Measurements from ENCODE around the gene ELOVL2. TPM values are rescaled to one million over a fixed set of nuclear protein-coding genes. Genes with fewer than 3 reads are reported as not detected.

The ELOVL2 gene
- total and polyA plus RNA-seq, 10 of the 15 experiments (the other 5 are each of a cell fraction or from before 2014, with no cell fraction given), result 0.01 to 0.03 TPM; not detected in 8

DNA sequence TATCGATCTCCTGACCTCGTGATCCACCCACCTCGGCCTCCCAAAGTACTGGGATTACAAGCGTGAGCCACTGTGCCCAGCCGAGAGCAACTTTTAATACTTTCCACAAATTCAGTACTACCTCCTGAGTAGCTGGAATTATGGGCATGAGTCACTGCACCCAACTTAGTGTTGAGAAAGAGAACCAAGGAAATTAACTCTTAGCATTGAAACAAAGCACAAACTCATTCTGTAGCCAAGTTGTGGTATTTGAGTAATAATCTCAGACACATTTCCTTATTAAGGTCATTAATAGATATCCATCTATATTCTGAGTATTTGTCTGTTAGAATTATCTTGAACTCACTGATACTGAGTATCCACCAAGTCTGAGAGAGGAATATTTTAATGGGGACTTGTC, 14.3 kb upstream of the ELOVL2 start (continued):
- TF ChIP-seq, protein P1, sequence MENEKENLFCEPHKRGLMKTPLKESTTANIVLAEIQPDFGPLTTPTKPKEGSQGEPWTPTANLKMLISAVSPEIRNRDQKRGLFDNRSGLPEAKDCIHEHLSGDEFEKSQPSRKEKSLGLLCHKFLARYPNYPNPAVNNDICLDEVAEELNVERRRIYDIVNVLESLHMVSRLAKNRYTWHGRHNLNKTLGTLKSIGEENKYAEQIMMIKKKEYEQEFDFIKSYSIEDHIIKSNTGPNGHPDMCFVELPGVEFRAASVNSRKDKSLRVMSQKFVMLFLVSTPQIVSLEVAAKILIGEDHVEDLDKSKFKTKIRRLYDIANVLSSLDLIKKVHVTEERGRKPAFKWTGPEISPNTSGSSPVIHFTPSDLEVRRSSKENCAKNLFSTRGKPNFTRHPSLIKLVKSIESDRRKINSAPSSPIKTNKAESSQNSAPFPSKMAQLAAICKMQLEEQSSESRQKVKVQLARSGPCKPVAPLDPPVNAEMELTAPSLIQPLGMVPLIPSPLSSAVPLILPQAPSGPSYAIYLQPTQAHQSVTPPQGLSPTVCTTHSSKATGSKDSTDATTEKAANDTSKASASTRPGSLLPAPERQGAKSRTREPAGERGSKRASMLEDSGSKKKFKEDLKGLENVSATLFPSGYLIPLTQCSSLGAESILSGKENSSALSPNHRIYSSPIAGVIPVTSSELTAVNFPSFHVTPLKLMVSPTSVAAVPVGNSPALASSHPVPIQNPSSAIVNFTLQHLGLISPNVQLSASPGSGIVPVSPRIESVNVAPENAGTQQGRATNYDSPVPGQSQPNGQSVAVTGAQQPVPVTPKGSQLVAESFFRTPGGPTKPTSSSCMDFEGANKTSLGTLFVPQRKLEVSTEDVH (IDR thresholded peaks at IDR 0.05; ENCODE audit: low read depth, partially characterized antibody), result no peak
- TF ChIP-seq TAF1 (IDR thresholded peaks at IDR 0.05; ENCODE audit: borderline replicate concordance, low read depth, low read length) (no peak), NFXL1 (IDR thresholded peaks at IDR 0.05; ENCODE audit: borderline replicate concordance) (no peak), IRF4 (IDR thresholded peaks at IDR 0.05; ENCODE audit: low read depth, low read length) (no peak), CREB1 (IDR thresholded peaks at IDR 0.05; ENCODE audit: low read depth) (no peak)
- TF ChIP-seq, protein P2, sequence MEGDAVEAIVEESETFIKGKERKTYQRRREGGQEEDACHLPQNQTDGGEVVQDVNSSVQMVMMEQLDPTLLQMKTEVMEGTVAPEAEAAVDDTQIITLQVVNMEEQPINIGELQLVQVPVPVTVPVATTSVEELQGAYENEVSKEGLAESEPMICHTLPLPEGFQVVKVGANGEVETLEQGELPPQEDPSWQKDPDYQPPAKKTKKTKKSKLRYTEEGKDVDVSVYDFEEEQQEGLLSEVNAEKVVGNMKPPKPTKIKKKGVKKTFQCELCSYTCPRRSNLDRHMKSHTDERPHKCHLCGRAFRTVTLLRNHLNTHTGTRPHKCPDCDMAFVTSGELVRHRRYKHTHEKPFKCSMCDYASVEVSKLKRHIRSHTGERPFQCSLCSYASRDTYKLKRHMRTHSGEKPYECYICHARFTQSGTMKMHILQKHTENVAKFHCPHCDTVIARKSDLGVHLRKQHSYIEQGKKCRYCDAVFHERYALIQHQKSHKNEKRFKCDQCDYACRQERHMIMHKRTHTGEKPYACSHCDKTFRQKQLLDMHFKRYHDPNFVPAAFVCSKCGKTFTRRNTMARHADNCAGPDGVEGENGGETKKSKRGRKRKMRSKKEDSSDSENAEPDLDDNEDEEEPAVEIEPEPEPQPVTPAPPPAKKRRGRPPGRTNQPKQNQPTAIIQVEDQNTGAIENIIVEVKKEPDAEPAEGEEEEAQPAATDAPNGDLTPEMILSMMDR (IDR thresholded peaks at IDR 0.05 in 2 of 3, conservative IDR thresholded peaks at IDR 0.05 in 1 of 3; ENCODE audit: control insufficient read depth in 2 of 3, extremely low read depth in 1 of 3, insufficient read depth in 1 of 3, low read depth in 3 of 3, low read length in 3 of 3), result no peak

DNA sequence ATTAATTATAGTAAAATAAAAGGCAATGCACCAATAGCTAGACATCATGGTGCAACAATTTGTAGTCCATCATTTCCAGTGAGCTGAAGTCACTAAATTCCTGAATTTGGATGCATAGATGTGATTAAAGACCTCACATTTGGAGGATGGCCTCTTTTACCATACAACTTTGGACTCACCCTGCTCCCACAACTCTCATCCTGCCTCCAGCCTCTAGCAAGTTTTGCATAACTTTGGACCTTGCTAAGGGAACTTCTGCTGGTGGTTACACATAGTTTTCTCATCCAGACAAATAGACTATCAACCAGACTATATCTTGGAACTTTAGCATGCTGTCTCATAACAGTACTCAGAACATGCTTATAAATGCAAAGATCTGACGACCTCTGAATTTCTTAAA, 12.8 kb upstream of the ELOVL2 start:
- no peaks in the 10 kb centered on the region for H3K79me2 ChIP-seq (ENCODE audit: control insufficient read depth, insufficient read depth, low read length)
- DNase-seq (ENCODE audit: low read depth, low spot score) (no peak), ATAC-seq (no peak), FAIRE-seq (no peak)
- 0% methylated on average over 1 of the region's 1 CpG for WGBS (ENCODE audit: insufficient coverage, insufficient replicate concordance, low lambda C conversion rate, missing lambda C conversion rate)
- SMC1A ChIA-PET (ENCODE audit: uncharacterized antibody, unreplicated experiment), result interaction anchor here (0.9 to 1.7 kb wide), 3 partner anchors 11 to 247 kb away, joined by 3 to 5 read pairs (median 4); no protein-coding TSS in a partner anchor
- intact Hi-C loops (cut with micrococcal nuclease; ENCODE audit: unreplicated experiment), result no loop called here
- H3K9ac ChIP-seq (ENCODE audit: control insufficient read depth, insufficient read depth, low read length), result no peak overlapping the region
- BruUV-seq (replicated peaks), result no TSS peak
- no peaks in the 10 kb centered on the region for H4K20me1 ChIP-seq (ENCODE audit: control insufficient read depth, insufficient read depth)
- H3K27ac ChIP-seq (ENCODE audit: control insufficient read depth, insufficient read depth), result no peak overlapping the region
- H2AFZ ChIP-seq (ENCODE audit: control insufficient read depth, low read depth, low read length), result no peak overlapping the region
- in situ Hi-C loops (cut with MboI), result no loop called here
- no peak overlapping the region for H3K4me2 ChIP-seq (ENCODE audit: control insufficient read depth, insufficient read depth)
- H3K9me3 ChIP-seq (replicated peaks; ENCODE audit: control insufficient read depth, insufficient read depth, low read length), result no peaks in the 10 kb centered on the region
- POLR2A ChIA-PET, result no interaction called here
- H3K36me3 ChIP-seq (ENCODE audit: control insufficient read depth in 2 of 2, insufficient read depth in 2 of 2, low read length in 1 of 2), result no peaks in the 10 kb centered on the region
- no peaks in the 10 kb centered on the region for H3K4me1 ChIP-seq (ENCODE audit: control insufficient read depth, insufficient read depth, low read length)
- RAD21 ChIA-PET (ENCODE audit: unreplicated experiment), result interaction anchor here (1.2 kb wide), 1 partner anchor 12 kb away, joined by 4 read pairs; no protein-coding TSS in a partner anchor
- H3K27me3 ChIP-seq (replicated peaks in 1 of 2; ENCODE audit: control insufficient read depth in 2 of 2, insufficient read depth in 2 of 2, low read length in 1 of 2), result no peaks in the 10 kb centered on the region; a peak in 1 of 4 replicates
- no peak overlapping the region for H3K4me3 ChIP-seq
- CTCF ChIA-PET, result interaction anchor here (0.6 to 2.5 kb wide), 3 partner anchors 11 to 50 kb away, joined by 3 to 15 read pairs (median 4); no protein-coding TSS in a partner anchor
- TF ChIP-seq, protein P3, sequence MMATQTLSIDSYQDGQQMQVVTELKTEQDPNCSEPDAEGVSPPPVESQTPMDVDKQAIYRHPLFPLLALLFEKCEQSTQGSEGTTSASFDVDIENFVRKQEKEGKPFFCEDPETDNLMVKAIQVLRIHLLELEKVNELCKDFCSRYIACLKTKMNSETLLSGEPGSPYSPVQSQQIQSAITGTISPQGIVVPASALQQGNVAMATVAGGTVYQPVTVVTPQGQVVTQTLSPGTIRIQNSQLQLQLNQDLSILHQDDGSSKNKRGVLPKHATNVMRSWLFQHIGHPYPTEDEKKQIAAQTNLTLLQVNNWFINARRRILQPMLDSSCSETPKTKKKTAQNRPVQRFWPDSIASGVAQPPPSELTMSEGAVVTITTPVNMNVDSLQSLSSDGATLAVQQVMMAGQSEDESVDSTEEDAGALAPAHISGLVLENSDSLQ (IDR thresholded peaks at IDR 0.05), result no peak
- no peak for TF ChIP-seq PAX5 (IDR thresholded peaks at IDR 0.05; ENCODE audit: borderline replicate concordance, low read depth, low read length)
- no peak for TF ChIP-seq ZNF274 (IDR thresholded peaks at IDR 0.05; ENCODE audit: insufficient read depth, insufficient read length)
- TF ChIP-seq, protein P4, sequence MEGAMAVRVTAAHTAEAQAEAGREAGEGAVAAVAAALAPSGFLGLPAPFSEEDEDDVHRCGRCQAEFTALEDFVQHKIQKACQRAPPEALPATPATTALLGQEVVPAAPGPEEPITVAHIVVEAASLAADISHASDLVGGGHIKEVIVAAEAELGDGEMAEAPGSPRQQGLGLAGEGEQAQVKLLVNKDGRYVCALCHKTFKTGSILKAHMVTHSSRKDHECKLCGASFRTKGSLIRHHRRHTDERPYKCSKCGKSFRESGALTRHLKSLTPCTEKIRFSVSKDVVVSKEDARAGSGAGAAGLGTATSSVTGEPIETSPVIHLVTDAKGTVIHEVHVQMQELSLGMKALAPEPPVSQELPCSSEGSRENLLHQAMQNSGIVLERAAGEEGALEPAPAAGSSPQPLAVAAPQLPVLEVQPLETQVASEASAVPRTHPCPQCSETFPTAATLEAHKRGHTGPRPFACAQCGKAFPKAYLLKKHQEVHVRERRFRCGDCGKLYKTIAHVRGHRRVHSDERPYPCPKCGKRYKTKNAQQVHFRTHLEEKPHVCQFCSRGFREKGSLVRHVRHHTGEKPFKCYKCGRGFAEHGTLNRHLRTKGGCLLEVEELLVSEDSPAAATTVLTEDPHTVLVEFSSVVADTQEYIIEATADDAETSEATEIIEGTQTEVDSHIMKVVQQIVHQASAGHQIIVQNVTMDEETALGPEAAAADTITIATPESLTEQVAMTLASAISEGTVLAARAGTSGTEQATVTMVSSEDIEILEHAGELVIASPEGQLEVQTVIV (IDR thresholded peaks at IDR 0.05; ENCODE audit: borderline replicate concordance, partially characterized antibody), result no peak
- TF ChIP-seq NR2F1 (conservative IDR thresholded peaks at IDR 0.05), result no peak
- TF ChIP-seq ATF7 (IDR thresholded peaks at IDR 0.05; ENCODE audit: low read depth), result no peak
- TF ChIP-seq SMARCA5 (IDR thresholded peaks at IDR 0.05), result no peak
- no peak for TF ChIP-seq TCF3 (IDR thresholded peaks at IDR 0.05; ENCODE audit: borderline replicate concordance, insufficient read depth, low read depth, low read length)

Measured in GM12878 (cell line).